T47D (cell line): ENCODE data around the gene FADS6.

ENCODE experiments used
- DNase-seq, 2 experiments: peaks; one replicate each; pipeline versions ENCODE4 v3.0.0 to v3.0.0-alpha.2; 2011 to 2012; ENCODE audit warnings: low read depth in 1 of 2, low spot score in 1 of 2
- JUND ChIP-seq: IDR thresholded peaks from 2 replicates; pipeline ENCODE4 v1.6.1; 2012; ENCODE audit warnings: low read depth
- in situ Hi-C: cut with HindIII; loops from 2 replicates; pipeline ENCODE4 v1.10.0; 2016; ENCODE audit warnings: low sequenced_read_pairs, low pct_unique_long_range_greater_than_20kb

The FADS6 gene

DNA sequence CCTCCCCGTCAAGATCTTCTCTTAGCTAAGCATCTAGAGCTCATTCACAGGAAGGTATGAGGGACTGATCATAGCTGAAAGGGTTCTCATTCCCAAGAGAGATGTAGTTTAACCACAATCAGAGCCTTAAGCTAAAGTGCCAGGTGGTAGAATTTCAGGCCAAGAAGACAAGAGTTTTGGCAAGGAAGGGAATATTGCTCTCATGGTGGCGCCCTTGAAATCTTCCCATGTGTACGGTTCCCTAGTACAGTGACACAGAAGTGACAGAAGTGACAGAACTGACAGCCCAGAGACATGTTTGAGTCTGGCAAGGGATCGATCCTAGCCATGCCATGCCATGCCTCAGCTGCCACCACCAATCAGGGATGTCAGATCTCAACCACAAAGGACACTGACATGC, 36.2 kb downstream of the FADS6 start:
- in situ Hi-C loops: no loop called here
- no peak for TF ChIP-seq JUND
- DNase-seq: no peak

DNA sequence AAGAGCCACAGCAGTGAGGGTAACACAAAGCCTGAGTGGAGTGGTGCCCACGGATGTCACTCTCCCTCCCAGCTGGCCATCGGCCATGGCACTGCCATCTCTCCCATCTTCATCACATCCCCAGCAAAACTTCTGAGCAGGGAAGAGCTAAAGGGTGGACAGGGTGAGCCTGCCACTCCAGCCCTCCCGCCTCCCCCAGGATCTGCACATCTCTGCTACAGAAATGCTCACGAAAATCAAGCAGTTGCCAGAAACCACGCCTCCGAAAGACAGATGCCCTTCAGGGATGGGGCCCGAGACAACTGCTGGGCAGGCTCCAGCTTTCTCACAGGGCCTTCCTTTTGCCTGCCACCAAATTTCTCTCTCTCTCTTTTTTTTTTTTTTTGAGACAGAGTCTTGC, 37.3 kb downstream of the FADS6 start:
- no peak for TF ChIP-seq JUND
- DNase-seq: no peak
- in situ Hi-C loops: no loop called here

DNA sequence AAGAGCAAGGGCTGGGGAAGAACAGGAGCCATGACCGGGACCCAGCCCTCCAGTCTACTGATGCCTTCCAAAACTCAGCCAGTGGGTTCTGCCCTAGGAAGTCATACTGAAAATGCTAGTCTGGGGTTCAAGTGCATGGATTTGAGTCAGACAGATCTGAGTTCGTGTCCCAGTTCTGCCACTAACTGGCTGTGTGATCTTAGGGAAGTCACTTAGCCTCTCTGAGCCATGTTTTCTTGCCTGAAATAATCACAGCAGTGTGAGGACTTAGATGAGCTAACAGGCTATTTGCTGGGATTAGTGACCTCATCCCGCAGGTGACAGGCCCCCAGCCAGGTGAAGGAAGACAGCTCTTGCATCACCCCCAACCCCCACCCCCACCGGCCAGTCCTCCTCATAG, 38.1 kb downstream of the FADS6 start:
- TF ChIP-seq JUND: no peak
- in situ Hi-C loops: no loop called here
- DNase-seq: no peak

DNA sequence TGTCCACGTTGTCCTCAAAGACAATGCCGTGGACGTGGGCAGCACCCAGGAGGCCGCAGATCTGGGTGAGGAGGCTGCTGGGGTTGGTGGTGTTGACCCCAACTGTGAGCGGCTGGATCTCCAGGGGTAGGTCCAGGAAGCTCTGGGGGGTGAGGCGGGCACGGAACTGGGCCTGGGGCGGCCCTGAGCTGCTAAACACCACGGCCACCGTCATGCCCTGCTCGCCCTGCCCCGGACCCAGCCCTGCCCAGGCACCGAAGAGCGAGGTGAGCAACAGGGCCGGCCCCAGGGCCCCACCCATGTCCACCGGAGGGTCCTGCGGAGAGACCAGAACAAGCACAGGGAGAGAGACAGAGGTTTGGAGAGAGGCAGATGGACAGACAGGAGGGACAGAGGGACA, 38.6 kb downstream of the FADS6 start:
- no peak for TF ChIP-seq JUND
- no peak for DNase-seq
- in situ Hi-C loops: no loop called here

DNA sequence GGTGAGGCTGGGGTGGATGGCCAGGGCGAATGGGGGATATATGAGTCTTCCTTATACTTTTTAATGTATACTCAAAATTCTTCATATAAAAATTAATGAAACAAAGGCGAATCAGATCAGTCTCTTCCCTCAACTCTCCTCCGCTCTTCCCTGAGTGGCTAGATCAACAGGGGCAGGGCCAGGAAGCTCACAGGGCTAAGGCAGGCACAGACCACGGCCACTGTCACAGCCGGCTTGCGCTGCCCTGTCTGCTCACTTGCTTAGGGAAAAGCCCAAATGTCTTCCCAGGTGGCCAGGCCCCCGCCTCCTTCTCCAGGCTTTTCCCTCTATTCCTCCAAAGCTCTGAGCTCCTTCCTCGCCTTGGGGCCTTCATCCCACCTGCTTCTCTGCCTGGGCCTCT, 39.8 kb downstream of the FADS6 start:
- no peak for DNase-seq
- in situ Hi-C loops: no loop called here
- no peak for TF ChIP-seq JUND

DNA sequence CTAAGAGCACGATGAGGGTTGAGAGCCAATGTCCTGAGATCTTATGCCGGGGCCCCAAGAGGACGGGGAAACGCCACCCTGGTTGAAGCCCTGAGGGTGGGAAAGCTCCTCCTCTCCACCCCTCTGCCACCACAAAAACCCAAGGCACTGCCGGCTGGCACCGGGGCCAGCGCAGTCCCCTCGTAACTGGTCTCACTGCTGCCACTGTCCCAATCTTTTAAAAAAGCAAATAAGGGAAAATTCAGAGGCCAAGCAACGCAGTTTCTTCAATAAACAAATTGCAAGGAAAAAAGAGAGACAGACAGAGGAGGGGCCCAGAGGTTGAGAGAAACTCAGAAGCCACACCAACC, 40.4 kb downstream of the FADS6 start:
- in situ Hi-C loops: no loop called here
- no peak for DNase-seq
- TF ChIP-seq JUND: no peak

DNA sequence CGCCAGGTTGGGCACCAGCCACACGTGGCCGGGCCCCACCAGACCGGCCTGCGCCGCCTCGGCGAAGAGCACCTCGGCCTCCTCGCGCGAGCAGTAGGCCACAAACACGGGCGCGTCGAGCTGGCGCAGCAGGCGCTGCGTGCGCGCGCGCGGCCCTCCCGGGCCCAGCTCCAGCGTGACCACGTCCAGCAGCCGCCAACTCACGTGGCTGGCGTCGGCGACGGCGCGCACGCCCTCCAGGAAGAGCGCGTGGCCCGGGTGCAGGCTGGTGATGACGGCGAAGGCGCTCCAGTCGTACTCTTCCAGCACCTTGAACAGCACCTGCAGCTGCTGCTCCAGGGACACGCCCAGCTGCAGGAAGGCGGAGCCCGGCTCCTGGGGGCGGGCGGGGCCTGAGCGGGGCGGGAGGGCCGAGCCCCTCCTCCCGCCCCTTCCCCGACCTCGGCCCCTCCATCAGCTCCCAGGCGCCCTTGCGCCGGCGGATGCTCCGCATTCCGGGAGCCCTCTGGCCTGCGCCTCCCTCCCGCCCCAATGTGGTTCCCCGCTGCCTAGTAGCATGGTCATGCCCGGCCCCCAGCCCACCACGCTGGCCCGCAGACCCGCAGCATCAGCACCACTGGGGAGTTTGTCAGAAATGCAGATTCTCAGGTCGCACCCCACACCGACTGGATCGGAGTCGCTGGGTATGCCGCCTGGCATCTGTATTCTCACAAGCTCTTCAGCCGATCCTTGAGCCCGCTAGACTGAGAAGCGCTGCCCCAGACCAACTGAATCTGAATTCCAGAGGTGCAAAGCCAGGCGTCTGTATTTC, 41.0 kb downstream of the FADS6 start:
- DNase-seq: peak; percentile 94 to 95
- TF ChIP-seq JUND: no peak
- in situ Hi-C loops: no loop called here

DNA sequence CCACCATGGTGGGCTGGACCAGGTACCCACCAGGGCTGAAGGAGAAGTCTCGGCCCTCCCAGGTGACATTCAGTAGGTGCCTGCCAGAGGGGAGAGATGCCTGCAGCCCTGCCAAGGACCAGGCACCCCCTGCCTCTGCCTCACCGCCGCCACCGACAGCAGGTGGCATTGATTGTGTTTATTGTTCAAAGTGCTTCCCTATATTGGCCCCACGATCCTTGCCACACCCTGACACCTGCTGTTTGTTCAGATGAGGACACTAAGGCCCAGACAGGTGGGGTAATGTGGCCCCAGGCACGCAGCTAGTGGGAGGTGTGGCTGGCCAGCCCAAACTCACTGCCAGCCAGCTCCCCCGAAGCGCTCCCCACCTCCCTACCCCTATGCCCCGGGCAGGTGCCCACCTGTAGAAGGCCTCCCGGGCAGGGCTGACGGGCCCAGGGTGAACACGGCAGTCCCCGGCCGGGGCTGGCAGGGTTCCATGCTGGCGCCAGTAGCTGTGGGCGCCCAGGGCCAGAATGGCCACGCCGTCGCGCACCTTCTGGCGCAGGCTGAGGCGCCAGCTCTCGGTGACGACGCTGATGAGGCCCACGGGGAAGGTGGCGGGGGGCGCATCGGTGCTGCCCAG, 41.7 kb downstream of the FADS6 start:
- DNase-seq: no peak
- TF ChIP-seq JUND: no peak
- in situ Hi-C loops: no loop called here

DNA sequence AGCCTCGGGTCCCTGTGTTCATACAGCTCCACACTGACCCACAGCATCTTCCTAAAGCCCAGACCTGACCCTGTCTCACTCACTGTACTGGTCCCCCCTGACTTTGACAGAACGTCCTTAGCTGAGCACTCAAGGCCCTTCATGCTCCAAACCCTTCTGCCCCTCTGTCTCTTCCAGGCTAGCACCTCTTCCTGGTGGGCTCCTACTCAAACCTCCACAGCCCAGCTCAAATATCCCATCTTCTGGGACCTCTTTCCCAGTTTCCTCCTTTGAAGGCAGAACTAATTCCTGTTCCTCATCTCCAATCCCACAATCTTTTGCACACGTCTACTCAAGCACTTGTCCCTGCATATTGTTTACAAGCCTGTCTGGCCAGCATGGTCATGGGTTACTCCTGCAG, 42.5 kb downstream of the FADS6 start:
- in situ Hi-C loops: no loop called here
- no peak for TF ChIP-seq JUND
- DNase-seq: no peak

DNA sequence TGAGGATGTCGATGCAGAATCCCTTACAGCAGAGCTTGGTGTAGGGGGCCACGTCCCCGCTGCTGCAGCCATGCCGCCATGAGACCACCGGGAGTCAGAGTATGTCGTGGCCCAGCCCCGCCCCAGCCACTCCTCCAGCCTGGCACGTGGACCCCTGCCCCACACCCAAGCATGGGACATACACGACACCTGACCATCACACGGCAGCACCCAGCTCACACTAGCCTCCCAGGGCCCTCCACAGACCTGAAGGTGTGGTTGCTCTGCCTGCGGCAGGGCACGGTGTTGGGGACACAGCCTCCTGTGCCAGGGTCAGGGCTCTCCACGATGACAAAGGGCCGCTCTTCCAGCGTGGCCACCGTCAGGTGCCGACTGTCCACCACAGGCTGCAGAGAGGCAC, 43.1 kb downstream of the FADS6 start:
- TF ChIP-seq JUND: no peak
- in situ Hi-C loops: no loop called here
- DNase-seq: no peak

DNA sequence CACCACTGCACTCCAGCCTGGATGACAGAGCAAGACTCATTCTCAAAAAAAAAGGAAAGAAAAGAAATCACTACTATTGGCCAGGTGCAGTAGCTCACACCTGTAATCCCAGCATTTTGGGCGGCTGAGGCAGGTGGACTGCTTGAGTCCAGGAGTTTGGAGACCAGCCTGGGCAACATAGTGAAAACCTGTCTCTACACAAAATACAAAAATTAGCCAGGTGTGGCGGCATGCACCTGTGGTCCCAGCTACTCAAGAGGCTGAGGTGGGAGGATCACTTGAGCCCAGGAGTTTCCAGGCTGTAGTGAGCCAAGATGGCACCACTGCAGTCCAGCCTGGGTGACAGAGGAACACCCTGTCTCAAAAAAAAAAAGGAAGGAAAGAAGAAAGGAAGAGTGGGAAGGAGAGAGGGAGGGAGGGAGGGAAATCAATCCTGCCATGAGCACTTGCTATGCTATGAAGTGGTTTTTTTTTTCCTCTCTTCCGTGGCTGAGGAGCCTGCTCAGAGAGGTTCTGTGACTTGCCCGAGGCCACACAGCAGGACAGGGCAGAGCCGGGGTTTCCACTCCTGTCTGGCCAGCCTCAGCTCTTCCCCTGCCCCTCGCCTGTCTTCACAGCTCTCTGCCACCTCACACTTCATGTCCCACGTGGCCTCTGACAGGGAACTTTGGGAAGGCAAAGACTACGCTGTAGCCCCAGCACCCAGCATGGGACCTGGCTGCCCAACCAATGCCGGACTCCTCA, 44.6 kb downstream of the FADS6 start:
- TF ChIP-seq JUND: no peak
- in situ Hi-C loops: no loop called here
- no peak for DNase-seq

DNA sequence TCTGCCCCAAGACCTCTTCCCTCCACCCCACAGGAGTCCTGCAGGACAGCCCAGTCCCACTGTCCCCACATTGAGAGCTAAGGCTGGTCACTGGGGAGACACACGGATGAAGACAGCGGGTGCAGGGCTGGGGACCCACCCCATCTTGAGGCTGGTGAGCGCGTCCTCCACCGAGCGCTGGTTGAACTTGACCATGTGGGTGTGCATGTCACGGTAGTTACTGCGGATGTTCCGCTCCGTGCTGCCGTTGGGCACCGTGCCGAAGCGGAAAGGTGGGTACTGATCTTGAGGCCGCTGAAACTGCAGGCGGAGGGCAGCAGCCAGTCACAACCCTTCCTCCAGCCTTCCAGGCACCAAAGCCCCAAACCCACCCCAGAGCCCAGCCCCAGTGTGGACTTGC, 46.8 kb downstream of the FADS6 start:
- TF ChIP-seq JUND: no peak
- no peak for DNase-seq
- in situ Hi-C loops: no loop called here

DNA sequence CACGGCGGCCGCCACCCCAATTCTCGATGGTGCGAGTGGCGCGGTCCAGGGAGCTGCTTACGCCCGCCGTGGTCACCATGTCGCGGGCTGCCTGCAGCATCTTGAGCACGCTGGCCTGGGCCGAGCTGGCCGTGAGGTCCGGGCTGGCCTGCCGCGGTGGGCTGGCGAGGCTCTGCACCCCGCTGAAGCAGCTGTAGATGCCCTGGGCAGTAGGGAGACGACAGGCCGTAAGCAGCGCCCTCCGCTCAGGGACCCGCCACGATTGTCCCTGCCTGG, 50.1 kb downstream of the FADS6 start:
- no peak for TF ChIP-seq JUND
- no peak for DNase-seq
- in situ Hi-C loops: no loop called here
